NCI-H1436 (cell line): ENCODE data around the gene LSM4.

Experiments used
- DNase-seq: peaks from one replicate; lab custom pipeline; 2025; lab: John Stamatoyannopoulos, UW

The LSM4 gene

GRCh38 chr19:18292462-18292809 lies 30.4 kb downstream of the LSM4 start:
- no peak for DNase-seq

DNA sequence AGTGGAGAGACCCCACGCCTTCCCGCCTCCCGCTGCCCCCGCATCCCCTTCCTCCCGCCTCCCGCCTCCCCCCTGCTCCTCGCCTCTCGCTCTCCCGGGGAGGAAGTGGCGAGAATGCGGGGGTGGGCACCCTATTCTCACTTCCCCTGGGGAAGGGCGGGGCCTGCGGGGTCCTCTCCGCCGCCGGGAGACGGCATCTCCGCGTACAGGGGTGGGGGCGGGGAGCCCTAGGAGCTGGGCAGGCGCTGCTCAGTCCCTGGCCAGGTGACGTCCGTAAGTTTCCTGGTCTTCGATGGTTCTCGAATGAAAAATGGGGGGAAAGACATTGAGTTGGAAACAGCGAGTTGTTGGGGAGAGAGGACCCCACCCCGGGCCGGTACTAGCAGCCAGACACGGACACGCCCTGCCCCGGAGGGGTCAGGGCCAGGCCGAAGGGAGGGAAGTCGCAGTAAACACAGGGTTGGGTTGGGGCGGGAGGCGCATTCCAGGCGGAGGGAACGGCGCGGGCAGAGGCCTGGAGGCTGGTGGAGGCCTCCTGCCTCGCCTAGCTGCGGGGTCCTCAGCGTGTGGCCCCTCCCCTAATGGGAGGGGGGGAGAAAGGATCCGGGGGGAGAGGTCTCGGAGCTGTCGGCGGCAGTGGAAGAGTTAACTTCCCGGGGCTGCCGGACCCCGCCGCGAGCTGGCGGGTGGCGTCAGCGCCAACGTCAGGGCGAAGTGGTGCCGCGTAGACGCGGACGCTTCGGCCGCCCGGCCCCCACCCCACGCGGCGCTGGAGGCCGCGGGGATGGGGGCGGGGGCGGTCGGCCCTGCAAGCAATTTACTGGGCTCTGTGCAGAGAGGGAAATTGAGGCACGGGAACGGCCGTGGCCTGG lies 31.1 kb downstream of the LSM4 start:
- DNase-seq = peak; percentile 80

DNA sequence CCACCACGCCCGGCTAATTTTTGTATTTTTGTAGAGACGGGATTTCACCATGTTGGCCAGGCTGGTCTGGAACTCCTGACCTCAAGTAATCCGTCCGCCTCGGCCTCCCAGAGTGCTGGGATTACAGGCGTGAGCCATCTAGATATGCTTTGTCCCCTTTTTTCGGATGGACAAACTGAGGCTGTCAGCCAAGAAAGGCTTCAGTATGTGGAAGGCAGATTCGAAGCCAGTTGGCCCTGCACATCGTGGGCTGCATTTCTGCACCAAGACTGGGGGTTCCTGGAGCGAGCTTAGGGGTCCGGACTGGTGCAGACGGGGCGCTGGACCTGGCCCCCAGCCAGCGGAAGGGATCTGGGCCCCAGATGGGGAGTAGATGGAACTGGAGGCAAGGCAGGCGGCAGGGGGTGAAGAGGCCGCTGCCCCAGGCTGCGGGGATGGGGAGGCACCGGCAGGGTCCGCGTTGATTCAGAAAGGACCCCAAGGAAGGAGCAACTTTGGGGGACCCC lies 31.8 kb downstream of the LSM4 start:
- no peak for DNase-seq

- no peak for DNase-seq
Observed at GRCh38 chr19:18290302-18291018, 32.4 kb downstream of the LSM4 start.

DNA sequence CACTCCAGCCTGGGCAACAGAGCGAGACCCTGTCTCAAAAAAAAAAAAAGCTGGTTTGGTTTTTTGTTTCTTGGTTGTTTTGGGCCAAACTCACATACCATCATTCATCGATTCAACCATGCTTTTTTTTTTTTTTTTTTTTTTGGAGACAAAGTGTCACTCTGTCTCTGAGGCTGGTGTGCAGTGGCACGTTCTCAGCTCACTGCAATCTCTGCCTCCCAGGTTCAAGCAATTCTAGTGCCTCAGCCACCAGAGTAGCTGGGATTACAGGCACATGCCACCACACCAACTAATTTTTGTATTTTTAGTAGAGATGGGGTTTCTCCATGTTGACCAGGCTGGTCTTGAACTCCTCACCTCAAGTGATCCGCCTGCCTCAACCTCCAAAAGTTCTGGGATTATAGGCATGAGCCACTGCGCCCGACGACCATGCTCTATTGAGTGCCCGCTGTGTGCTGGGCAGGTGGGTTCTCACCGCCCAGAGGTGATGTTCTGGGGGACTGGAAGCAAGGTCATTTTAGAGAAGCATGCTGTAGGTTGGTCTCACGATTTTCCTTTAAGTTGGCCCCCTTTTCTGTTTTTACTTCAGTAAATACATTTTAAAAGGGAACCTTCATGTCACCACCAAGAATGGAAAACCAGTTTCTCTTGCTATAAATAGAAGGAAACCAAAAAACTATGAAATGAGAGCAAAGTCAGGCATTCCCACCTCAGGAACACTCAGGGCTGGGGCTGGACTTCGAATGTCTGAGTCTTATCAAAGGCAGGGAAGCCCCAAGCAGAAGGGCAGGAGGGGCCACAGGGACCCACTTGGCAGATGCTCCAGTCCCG lies 33.2 kb downstream of the LSM4 start:
- no peak for DNase-seq

DNA sequence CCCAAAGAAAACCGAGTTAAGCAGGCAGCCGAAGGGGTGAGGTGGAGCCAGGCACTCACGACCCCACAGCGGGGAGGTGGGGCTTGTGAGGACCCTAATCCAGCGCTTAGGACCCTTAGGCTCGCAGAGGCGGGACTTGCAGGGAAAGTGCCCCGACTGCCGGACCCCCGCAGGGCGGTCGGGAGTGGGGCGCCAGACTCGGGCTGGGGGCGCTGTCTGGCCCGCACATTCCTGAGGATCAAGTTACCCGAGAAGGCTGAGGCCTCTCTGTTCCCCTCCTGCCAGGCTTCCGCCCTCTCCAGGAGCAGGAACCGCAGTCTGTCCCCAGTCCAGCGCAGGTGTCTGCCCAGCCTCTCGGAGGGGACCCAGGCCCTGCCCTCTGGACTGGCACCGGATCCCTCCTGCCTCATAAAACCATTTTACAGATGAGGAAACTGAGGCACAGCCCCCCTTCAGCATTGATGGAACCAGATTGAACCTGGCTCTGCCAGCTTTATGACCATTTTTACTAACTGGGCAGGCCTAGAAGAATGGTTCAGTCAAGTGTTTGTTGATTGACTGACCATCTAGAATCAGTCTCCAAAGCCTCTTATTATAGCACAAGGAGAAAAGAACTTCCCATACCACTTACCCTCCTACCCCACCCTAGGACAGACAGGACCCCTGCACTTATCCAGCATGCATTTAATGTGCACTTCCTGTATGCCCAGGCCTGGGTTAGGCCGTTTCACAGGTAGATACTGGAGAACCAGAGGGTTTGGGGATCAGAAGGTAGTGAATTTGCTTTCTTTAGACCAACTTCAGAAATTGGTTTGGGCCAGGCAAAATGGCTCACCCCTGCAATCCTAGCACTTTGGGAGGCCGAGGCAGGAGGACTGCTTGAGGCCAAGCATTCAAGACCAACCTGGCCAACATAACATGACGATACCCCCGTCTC lies 34.8 kb downstream of the LSM4 start:
- DNase-seq = no peak

- no peak for DNase-seq
Observed at GRCh38 chr19:18286973-18287635, 35.8 kb downstream of the LSM4 start.

- DNase-seq = no peak
Observed at GRCh38 chr19:18284712-18285360, 38.0 kb downstream of the LSM4 start.

- DNase-seq = no peak
Observed at GRCh38 chr19:18283338-18283737, 39.5 kb downstream of the LSM4 start.

GRCh38 chr19:18282788-18283141 lies 40.1 kb downstream of the LSM4 start:
- DNase-seq = no peak

GRCh38 chr19:18282021-18282787 lies 40.7 kb downstream of the LSM4 start:
- DNase-seq = no peak

DNA sequence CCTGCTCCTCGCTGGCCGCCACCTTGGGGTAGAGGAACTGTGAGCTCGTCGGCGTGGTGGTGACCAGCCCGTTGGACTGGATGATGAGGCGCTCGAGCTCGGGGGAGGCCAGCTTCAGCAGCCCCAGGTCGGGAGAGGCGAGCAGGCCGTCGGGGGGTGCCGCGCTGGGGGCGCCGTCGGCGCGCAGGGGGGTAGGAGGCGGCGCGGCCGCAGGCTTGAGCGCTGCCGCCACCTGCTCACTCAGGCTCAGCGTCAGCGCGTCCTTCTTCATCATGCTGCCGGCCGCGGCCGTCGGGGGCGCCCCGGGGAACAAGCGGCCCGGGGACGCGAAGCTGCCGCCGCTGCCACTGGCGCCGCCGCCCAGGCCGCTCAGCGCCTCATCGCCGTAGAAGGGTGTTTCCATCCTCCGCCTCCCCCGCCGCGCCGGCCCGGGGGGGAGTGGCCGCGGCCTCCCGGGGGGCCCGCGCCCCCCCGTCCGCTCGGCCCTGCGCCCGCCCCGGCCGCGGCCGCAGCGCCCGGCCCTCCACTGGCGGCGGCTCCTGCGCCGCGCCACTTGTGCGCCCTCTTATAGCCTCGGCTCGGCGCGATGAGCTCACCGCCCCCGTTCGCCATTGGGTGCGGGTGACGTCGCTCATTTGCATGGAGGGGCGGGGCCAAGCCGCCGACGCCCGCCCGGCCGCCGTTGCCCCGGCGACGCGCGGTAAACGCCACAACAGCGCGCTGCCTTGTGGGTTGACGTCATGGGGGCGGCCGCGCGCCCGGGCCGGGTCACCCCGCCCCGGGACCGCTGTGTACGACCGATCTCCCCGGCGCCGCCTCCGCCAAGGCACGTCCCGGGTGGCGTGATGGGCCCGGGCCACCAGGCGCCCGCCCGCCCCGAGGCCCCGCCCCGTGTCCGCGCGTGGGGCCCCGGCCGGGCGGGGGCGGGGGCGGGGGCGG lies 41.5 kb downstream of the LSM4 start, which contains the start of gene JUND:
TSS of gene JUND (minus strand) at position 541 of the 939 bp plus-strand sequence. CDS start at position 403, 138 bp downstream.
- peak; percentile 95 for DNase-seq

- peak; percentile 80 for DNase-seq
Observed at GRCh38 chr19:18280247-18281081, 42.4 kb downstream of the LSM4 start.

DNA sequence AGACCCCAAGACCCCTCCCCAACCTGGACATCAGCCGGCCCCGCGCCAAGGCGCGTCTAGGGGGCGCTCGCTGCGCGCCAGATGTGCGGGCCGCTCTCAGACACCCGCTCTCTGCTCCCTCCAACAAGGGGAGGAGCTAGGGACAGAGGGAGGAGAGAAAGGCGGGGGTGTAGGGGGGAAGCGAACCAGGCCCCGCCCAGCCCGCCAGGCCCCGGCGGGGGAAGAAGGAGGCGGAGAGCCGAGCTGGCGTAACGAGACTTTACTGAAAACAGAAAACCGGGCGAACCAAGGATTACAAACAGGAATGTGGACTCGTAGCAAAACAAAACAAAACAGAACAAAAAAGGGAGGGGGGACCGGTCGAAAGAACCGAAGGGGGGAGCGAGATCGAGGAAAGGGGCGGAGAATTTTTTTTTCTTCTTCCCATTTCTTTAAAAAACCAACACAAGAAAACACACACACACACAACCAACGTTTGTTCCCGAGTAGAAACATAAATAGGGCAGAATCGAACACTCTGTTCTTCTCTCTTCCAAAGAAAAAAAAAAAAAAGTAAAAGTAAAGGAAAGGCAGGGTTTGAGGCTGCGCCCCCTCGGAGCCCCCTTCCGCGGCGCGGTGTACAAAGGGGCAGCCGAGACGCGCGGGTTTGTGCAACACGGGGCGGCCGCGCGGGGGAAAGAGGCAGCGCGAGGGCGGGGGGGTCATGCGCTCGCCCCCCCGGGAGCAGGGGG lies 43.2 kb downstream of the LSM4 start:
- peak; percentile 92 for DNase-seq

DNA sequence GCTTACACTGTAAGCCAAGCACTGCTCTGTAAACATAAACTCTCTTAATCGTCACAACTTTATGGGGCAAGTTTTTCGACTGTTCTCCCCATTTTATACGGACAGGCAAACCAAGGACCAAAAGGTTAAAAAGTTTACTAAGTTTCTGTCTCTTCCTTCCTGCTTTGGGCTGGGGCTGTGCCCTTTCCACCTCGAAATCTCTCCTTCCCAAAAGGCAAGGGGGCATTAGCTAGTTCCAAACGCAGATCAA lies 43.7 kb downstream of the LSM4 start:
- DNase-seq = no peak

DNA sequence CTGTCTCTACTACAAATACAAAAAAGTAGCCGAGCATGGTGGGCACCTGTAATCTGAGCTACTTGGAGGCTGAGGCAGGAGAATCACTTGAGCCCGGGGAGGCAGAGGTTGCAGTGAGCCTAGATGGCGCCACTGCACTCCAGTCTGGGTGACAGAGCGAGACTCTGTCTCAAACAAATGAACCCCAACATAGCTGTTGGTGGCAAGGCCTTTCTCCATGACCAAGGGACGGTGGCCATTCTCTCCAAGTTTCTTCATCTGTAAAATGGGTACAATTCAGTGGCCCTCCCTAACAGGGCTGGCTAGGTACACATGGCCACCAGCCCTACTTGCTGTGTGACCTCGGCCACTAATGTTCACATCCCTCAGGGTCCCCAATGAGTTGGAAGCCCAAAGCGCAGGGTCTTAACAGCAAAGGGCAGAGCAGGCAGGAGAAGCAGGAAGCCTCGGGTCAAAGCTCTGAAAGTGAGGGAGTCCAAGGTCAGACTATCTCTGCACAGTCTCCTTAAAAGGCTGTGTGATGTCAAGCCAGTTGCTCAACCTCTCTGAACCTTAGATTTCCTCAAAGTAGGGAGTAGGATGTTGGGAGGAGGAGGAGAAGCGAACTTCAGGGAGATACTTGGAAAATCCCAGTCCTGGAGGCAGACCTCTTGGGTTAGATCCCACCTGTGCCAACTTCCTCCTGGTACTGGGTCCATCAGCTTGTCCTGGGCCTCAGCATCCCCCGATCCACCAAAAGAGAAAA lies 44.2 kb downstream of the LSM4 start:
- DNase-seq = no peak
